Stimulated activated CD4-positive, alpha-beta T cell treated with anti-CD3 and anti-CD28 coated beads, Interleukin-15, amount 100 ng/mL, for 24 hours (primary cell): ENCODE measurements around the gene FAHD2A.
"Not testable (repeated sequence)": the region's sequence is repeated elsewhere in the genome, so short reads cannot be mapped to it uniquely, and the experiment has no call there.

Source experiments
- DNase-seq: peaks from one replicate; pipeline ENCODE4 v3.0.0-alpha.2; 2020

FAHD2A gene

GRCh38 chr2:95402370-95403203 is at the start of gene FAHD2A:
TSS of gene FAHD2A (plus strand) at chr2:95402708. CDS start at chr2:95405559, 2,851 bp downstream.
- DNase-seq = peak; percentile 99

GRCh38 chr2:95353055-95353575 is 49.4 kb upstream of the FAHD2A start:
- DNase-seq = no peak

- DNase-seq = no peak
Measured at GRCh38 chr2:95353613-95354468, 48.7 kb upstream of the FAHD2A start.

- DNase-seq = no peak
Measured at GRCh38 chr2:95354469-95354901, 48.0 kb upstream of the FAHD2A start.

- no peak for DNase-seq
Measured at GRCh38 chr2:95354925-95355324, 47.6 kb upstream of the FAHD2A start.

- not testable (repeated sequence) for DNase-seq
Measured at GRCh38 chr2:95355486-95355885, 47.0 kb upstream of the FAHD2A start.

- no peak for DNase-seq
Measured at GRCh38 chr2:95356821-95357700, 45.4 kb upstream of the FAHD2A start.

GRCh38 chr2:95357717-95358280 is 44.7 kb upstream of the FAHD2A start:
- no peak for DNase-seq

GRCh38 chr2:95359031-95359430 is 43.5 kb upstream of the FAHD2A start:
- no peak for DNase-seq

GRCh38 chr2:95359501-95359930 is 43.0 kb upstream of the FAHD2A start:
- DNase-seq = no peak

- DNase-seq = no peak
Measured at GRCh38 chr2:95361216-95361980, 41.1 kb upstream of the FAHD2A start.

- DNase-seq = no peak
Measured at GRCh38 chr2:95362486-95362885, 40.0 kb upstream of the FAHD2A start.

- DNase-seq = no peak
Measured at GRCh38 chr2:95366514-95366913, 36.0 kb upstream of the FAHD2A start.

- DNase-seq = no peak
Measured at GRCh38 chr2:95372216-95372829, 30.2 kb upstream of the FAHD2A start.

GRCh38 chr2:95372845-95373244 is 29.7 kb upstream of the FAHD2A start:
- no peak for DNase-seq

- DNase-seq = no peak
Measured at GRCh38 chr2:95374029-95374428, 28.5 kb upstream of the FAHD2A start.

GRCh38 chr2:95374451-95374920 is 28.0 kb upstream of the FAHD2A start:
- DNase-seq = no peak

GRCh38 chr2:95374921-95375471 is 27.5 kb upstream of the FAHD2A start:
- no peak for DNase-seq

GRCh38 chr2:95375532-95376150 is 26.9 kb upstream of the FAHD2A start:
- DNase-seq = no peak
